Peyer's patch (tissue), 4 donors: ENCODE results near the gene OBP2B. TPM values are rescaled to one million over a fixed set of nuclear protein-coding genes. Genes with fewer than 3 reads are reported as not detected.
"Not testable (repeated sequence)": the region's sequence is repeated elsewhere in the genome, so short reads cannot be mapped to it uniquely, and the experiment has no call there.

Experiments used
- DNase-seq, 3 donors: peaks; one replicate each; pipeline ENCODE4 v3.0.0-alpha.2; 2017 to 2019
- H3K27ac ChIP-seq, 4 donors: fragments of 200-600 bp; sonication (generic); one replicate each; pipeline ENCODE4 v1.5.1; 2016 to 2019
- H3K27me3 ChIP-seq, 2 donors: fragments of 200-600 bp; sonication (generic); one replicate each; pipeline ENCODE4 v1.5.1; 2019
- H3K36me3 ChIP-seq, 3 donors: fragments of 200-600 bp; sonication (generic); one replicate each; pipeline ENCODE4 v1.5.1; 2016 to 2019
- H3K4me1 ChIP-seq, 4 donors: fragments of 200-600 bp; sonication (generic); one replicate each; pipeline ENCODE4 v1.5.1; 2016 to 2019
- H3K4me3 ChIP-seq, 4 donors: fragments of 200-600 bp; sonication (generic); 1 replicate in 3 of 4; 2 replicates in 1 of 4; pipeline ENCODE4 v1.5.1; 2016 to 2019; ENCODE audit warnings: mild to moderate bottlenecking in 1 of 4
- H3K9me3 ChIP-seq, 4 donors: fragments of 200-600 bp; sonication (generic); one replicate each; pipeline ENCODE4 v1.5.1; 2016 to 2019; ENCODE audit warnings: mild to moderate bottlenecking in 1 of 4
- POLR2A ChIP-seq, 2 donors: fragments of 450-650 bp; IDR thresholded peaks; one replicate each; pipeline ENCODE4 v1.5.1; 2017; ENCODE audit warnings: antibody characterized with exemption in 2 of 2, mild to moderate bottlenecking in 2 of 2, moderate library complexity in 2 of 2
- total RNA-seq, 4 donors: library from RNA; depleted of rRNA; stranded (reverse); fragments of >200 nt; gene quantifications; one replicate each; pipeline ENCODE4 v1.1.0, GENCODE V29; 2016
- TF ChIP-seq, protein P1 (sequence below), 6 experiments: fragments of 450-650 bp in 4 of 6; fragments of 200-600 bp in 2 of 6; sonication (generic) in 1 of 6; IDR thresholded peaks; one replicate each; pipeline ENCODE4 v1.5.1; 2017 to 2019; ENCODE audit warnings: antibody characterized with exemption in 6 of 6, mild to moderate bottlenecking in 3 of 6, moderate library complexity in 1 of 6

OBP2B gene
- total RNA-seq, 4 donors from 2014 or later, result not detected

DNA sequence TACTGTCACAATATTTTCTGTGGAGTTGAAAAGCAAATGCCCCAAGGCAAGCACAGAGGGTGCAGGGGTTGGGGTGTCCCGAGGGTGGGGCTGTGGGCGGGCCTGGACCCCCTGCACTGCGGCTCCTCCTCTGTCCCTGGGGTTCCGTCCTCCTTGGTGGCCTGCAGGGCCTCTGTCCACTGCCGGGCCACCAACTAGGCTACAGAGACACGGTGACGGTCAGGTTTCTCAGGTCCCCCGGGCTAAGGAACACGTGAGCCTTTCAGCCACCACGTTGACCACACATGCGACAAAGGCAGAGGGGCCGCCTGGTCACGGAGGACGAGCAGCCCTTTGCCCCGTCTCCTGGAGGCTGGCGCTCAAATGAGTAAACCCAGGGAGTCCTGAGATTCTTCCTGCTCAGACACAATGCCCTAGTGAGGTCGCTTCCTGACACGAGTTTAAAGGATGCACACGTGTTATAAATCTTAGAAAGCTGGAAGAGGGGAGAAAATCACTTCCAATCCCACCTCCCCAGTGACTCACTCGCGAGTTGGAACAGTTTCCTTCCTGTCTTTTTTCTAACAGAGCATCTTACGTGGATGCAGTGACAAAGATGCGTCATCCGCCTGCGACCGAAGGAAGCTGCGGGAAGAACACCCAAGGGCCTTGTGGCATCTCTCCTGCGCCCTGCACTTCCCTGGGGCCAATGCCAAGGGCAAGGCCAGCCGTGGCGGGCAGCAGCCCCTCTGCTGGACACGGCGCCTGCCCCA lies 24.8 kb upstream of the OBP2B start:
- Histone ChIP-seq H3K27ac (no peak overlapping the region), H3K9me3 (no peaks in the 10 kb centered on the region), H3K4me3 (no peak overlapping the region), H3K36me3 (no peaks in the 10 kb centered on the region), H3K4me1 (peaks cover 0 to 4% (median 1%) of the 10 kb centered on the region in 4 donors), H3K27me3 (no peaks in the 10 kb centered on the region)
- no peak for DNase-seq
- TF ChIP-seq POLR2A (IDR thresholded peaks at IDR 0.05), result no peak
- TF ChIP-seq, protein P1, sequence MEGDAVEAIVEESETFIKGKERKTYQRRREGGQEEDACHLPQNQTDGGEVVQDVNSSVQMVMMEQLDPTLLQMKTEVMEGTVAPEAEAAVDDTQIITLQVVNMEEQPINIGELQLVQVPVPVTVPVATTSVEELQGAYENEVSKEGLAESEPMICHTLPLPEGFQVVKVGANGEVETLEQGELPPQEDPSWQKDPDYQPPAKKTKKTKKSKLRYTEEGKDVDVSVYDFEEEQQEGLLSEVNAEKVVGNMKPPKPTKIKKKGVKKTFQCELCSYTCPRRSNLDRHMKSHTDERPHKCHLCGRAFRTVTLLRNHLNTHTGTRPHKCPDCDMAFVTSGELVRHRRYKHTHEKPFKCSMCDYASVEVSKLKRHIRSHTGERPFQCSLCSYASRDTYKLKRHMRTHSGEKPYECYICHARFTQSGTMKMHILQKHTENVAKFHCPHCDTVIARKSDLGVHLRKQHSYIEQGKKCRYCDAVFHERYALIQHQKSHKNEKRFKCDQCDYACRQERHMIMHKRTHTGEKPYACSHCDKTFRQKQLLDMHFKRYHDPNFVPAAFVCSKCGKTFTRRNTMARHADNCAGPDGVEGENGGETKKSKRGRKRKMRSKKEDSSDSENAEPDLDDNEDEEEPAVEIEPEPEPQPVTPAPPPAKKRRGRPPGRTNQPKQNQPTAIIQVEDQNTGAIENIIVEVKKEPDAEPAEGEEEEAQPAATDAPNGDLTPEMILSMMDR (IDR thresholded peaks at IDR 0.05), result no peak

DNA sequence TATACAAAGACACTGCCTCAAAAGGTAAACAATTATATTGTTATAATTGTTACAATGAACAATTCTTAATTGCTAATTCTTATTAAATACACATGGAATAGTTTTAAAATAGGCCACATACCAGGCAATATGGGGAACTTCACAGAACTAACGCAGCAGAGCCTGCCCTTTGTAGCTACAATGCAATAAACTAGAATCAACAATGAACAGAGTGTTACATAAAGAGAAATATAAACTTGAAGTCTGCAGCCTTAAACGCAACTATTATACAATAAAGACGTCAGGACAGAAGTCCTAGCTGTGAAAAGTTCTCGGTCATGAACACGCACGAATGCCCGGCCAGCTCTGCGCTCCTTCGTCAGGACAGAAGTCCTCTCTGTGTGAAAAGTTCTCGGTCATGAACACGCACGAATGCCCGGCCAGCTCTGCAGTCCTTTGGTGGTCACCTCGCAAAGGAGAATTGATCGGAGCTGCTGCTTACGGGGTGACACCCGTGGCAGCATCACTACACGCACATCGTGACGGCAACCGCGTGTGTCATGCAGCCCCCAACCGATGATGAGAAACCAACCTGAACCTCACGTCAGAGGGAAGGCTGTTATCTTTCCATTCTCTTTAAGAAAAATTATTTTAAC lies 23.0 kb upstream of the OBP2B start:
- not testable (repeated sequence) for H3K9me3 ChIP-seq, H3K36me3 ChIP-seq, H3K27me3 ChIP-seq, H3K4me1 ChIP-seq, H3K4me3 ChIP-seq, H3K27ac ChIP-seq, DNase-seq

DNA sequence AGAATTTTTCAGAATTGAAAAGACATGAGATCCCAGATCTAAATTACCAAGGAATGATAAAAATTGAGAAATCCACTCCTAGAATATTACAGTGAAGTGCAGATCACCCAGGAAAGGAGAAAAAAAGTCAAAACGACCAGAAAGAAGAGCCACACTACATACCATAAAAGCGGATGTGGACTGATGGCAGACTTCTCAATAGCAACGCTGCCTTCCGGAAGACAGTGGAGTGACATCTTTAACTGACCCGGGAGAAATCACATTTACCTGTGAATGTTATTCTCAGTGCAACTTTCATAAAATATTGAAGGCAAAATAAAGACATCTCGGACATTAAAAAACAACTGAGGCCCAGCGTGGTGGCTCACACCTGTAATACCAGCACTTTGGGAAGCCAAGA lies 21.5 kb upstream of the OBP2B start:
- not testable (repeated sequence) for DNase-seq, H3K27ac ChIP-seq, H3K4me3 ChIP-seq, H3K36me3 ChIP-seq, H3K4me1 ChIP-seq, H3K9me3 ChIP-seq, H3K27me3 ChIP-seq

DNA sequence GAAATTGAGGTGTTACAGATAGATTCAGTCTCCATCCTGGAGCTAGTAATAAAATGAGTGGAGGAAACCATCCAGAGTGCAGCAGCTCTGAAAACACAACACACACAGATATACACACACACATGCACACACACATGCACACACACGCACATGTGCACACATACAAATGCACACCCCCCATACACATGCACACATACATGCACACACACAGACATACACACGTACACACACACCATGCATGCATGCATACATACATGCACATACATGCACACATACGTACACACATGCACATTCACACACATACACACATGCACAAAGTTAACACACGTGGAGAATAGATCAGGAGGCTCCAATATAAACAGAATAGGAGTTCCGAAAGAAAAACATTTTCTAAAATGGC lies 21.0 kb upstream of the OBP2B start:
- DNase-seq, result no peak
- Histone ChIP-seq H3K4me3 (no peak overlapping the region), H3K9me3 (no peaks in the 10 kb centered on the region), H3K27ac (no peak overlapping the region), H3K27me3 (no peaks in the 10 kb centered on the region), H3K4me1 (no peaks in the 10 kb centered on the region), H3K36me3 (no peaks in the 10 kb centered on the region)
- TF ChIP-seq, protein P1 (IDR thresholded peaks at IDR 0.05), result no peak
- no peak for TF ChIP-seq POLR2A (IDR thresholded peaks at IDR 0.05)

DNA sequence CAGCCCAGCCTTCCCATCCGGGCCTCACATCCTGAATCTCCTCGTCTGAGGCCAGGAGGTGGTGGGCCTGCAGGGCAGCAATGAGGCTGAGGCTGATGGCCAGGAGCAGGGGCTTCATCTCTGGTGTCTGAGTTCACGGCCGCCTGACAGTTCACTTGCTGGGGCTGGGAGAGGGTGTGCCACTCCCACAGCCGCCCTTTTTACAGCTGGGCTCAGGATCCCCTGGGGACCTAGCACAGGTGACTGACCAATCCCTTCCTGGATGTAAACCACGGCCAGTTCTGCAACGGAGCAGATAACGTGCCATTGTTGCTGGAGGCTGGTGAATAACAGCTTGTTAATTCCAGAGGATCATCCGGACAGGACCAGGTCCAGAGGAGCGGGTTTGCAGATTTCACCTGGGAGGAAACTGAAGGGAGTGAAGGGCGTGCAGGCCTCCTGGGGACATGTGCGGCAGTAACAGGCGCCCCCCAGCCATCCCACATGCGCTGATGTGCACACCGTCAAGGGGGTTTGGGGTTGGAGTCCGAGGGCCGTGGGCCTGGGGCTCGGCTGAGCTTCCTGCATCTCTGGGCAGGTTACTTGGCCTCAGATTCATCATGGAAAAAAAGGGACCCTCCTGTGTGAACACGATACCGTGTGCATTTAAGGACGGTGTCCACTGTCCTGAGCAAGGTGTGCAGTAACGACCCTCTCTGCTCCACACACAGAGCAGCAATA lies 19.6 kb upstream of the OBP2B start:
- not testable (repeated sequence) for H3K36me3 ChIP-seq, H3K27me3 ChIP-seq, H3K4me3 ChIP-seq, H3K9me3 ChIP-seq, H3K27ac ChIP-seq, H3K4me1 ChIP-seq
- peak in 1 of 3 donors; percentile 12 for DNase-seq

DNA sequence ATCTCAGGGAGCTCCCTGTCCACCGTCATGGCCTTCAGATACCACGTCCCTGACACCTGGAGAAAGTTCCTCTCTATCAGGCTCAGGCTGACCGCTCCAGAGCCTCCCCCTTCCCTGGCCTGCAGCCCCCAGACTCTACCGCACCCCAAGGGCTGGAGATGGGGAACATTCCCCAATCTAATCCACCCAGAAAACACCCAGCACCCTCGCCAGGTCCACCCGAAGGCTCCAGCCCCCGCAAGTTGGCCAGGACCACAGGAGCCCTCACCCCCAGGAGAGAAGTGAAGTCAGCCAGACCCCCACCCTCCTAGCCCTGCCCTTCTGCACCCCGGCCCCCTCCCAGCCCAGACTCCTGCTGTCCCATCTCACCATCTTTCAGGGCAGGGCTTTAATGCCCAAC lies 18.9 kb upstream of the OBP2B start:
- not testable (repeated sequence) for H3K9me3 ChIP-seq, H3K4me1 ChIP-seq, H3K4me3 ChIP-seq, H3K27me3 ChIP-seq, H3K27ac ChIP-seq, H3K36me3 ChIP-seq
- DNase-seq, result peak in 1 of 3 donors; percentile 34

DNA sequence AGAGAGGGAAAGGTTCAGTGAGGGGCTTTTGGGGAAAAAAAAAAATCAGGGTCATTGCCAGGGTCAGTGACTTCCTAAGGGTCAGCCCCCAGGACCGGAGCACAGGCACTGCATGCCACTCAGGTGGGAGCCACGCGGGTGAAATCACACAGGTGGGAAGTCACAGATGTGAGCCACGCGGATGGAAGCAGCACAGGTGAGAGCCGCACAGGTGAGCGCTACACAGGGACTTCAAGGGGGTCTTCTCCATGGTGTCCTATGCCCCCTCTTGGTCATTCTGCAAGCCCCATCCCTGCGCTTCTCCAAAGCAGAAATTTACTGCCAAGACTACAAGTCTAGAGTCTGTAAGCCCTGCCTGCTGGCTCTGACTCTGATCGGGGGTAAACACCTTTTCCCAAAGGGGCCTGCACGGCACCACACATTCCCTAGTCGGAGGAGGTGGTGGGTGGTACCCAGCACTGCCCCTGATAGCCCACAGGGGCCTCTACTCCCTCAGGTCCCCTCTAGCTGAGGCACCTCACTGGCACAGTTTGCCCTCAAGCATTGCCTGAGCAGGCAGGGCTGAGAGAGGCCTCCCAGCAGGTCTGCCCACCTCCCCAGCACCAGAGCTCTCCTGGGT lies 18.3 kb upstream of the OBP2B start:
- H3K36me3 ChIP-seq, result no peaks in the 10 kb centered on the region
- no peak overlapping the region for H3K27ac ChIP-seq
- no peaks in the 10 kb centered on the region for H3K27me3 ChIP-seq
- H3K4me1 ChIP-seq, result no peaks in the 10 kb centered on the region
- no peak overlapping the region for H3K4me3 ChIP-seq
- DNase-seq, result peak in 1 of 3 donors; percentile 24
- no peaks in the 10 kb centered on the region for H3K9me3 ChIP-seq
- TF ChIP-seq, protein P1 (IDR thresholded peaks at IDR 0.05), result no peak
- TF ChIP-seq POLR2A (IDR thresholded peaks at IDR 0.05), result no peak
